K562 (cell line): ENCODE results near the gene ELMO1. TPM values are rescaled to one million over a fixed set of nuclear protein-coding genes. Genes with fewer than 3 reads are reported as not detected.

Experiments used
- ATAC-seq: fragments of 200-7000 bp; cut with Tn5 transposase; 3 replicates; pipeline ENCODE4 v1.9.1; 2020; ENCODE audit warnings: moderate library complexity
- BruUV-seq: library from RNA; stranded (reverse); fragments of 400-500 nt; replicated peaks from 2 replicates; lab custom pipeline; 2021; lab: Mats Ljungman, UMichigan
- CTCF ChIA-PET: fragments of 300-600 bp; formaldehyde crosslinking; extraction: SDS; loops from one replicate; lab custom pipeline; 2021; ENCODE audit warnings: low intra/inter-chr PET ratio; lab: Yijun Ruan, JAX
- POLR2A ChIA-PET: fragments of 300-600, 350-650 bp; sonication (Branson Sonifier 250); formaldehyde crosslinking; extraction: SDS; loops from one replicate; lab custom pipeline; 2021; ENCODE audit warnings: antibody characterized with exemption, inconsistent platforms; lab: Yijun Ruan, JAX
- DNase-seq, 4 experiments: peaks; one replicate each; pipeline versions ENCODE4 v3.0.0 to v3.0.0-alpha.2; 2011 to 2018; ENCODE audit warnings: low spot score in 3 of 4, mixed read lengths in 3 of 4; ENCODE audit errors: extremely low read depth in 1 of 4
- FAIRE-seq: peaks from 2 replicates; lab custom pipeline; 2011; peaks lifted over from hg19 to GRCh38; lab: Jason Lieb, UNC
- H2AFZ ChIP-seq: 2 replicates; pipeline ENCODE4 v1.6.0; 2011; ENCODE audit warnings: low read depth, low read length, control low read depth, inconsistent platforms
- H3K27ac ChIP-seq: fragments of 200-600 bp; 3 replicates; pipeline ENCODE4 v1.8.0; 2011; ENCODE audit warnings: low read depth, mild to moderate bottlenecking, control low read depth, inconsistent platforms, low read length, moderate library complexity, mixed read lengths; ENCODE audit errors: extremely low read depth
- H3K27me3 ChIP-seq, 2 experiments: fragments of 300-600 bp in 1 of 2; 2 replicates in 1 of 2; 3 replicates in 1 of 2; pipeline versions ENCODE4 v1.6.0 to v1.8.0; 2011; ENCODE audit warnings: inconsistent platforms in 2 of 2, low read length in 2 of 2, mild to moderate bottlenecking in 1 of 2, mixed read lengths in 1 of 2, moderate library complexity in 1 of 2; ENCODE audit not compliant: control insufficient read depth in 2 of 2, insufficient read depth in 2 of 2
- H3K36me3 ChIP-seq: fragments of 300-600 bp; 3 replicates; pipeline ENCODE4 v1.8.0; 2011; ENCODE audit warnings: mild to moderate bottlenecking, low read length, inconsistent platforms; ENCODE audit not compliant: control insufficient read depth, insufficient read depth
- H3K4me1 ChIP-seq, 2 experiments: fragments of 200-600 bp in 1 of 2; replicated peaks in 1 of 2; 2 replicates in 1 of 2; 3 replicates in 1 of 2; pipeline versions ENCODE4 v1.5.1 to v1.8.0; 2011; ENCODE audit warnings: inconsistent platforms in 2 of 2, low read length in 2 of 2, mild to moderate bottlenecking in 1 of 2, mixed read lengths in 1 of 2, moderate library complexity in 1 of 2; ENCODE audit not compliant: control insufficient read depth in 2 of 2, insufficient read depth in 2 of 2
- H3K4me2 ChIP-seq: 2 replicates; pipeline ENCODE4 v1.6.1; 2011; ENCODE audit warnings: low read length, control low read depth, inconsistent platforms, mixed read lengths; ENCODE audit not compliant: insufficient read depth
- H3K4me3 ChIP-seq: fragments of 200-600 bp; sonication (generic), shearing (Covaris generic); 2 replicates; pipeline ENCODE4 v1.5.1; 2016; ENCODE audit warnings: control low read depth, inconsistent platforms
- H3K79me2 ChIP-seq: fragments of 200-600 bp; 3 replicates; pipeline ENCODE4 v1.8.0; 2011; ENCODE audit warnings: low read length, inconsistent platforms; ENCODE audit not compliant: control insufficient read depth, insufficient read depth
- H3K9ac ChIP-seq, 2 experiments: 2 replicates each; pipeline versions ENCODE4 v1.6.0 to v1.6.1; 2011; ENCODE audit warnings: low read depth in 2 of 2, low read length in 2 of 2, control low read depth in 1 of 2, inconsistent platforms in 1 of 2, mild to moderate bottlenecking in 1 of 2, mixed read lengths in 1 of 2; ENCODE audit not compliant: insufficient read depth in 1 of 2
- H3K9me1 ChIP-seq: one replicate; pipeline ENCODE4 v1.6.0; 2011; ENCODE audit warnings: inconsistent platforms, mild to moderate bottlenecking, low read length, moderate library complexity; ENCODE audit not compliant: control insufficient read depth, insufficient read depth
- H3K9me3 ChIP-seq: replicated peaks from 2 replicates; pipeline ENCODE4 v1.5.1; 2011; ENCODE audit warnings: low read depth, low read length, inconsistent platforms; ENCODE audit not compliant: control insufficient read depth, insufficient read depth
- H4K20me1 ChIP-seq: replicated peaks from 2 replicates; pipeline ENCODE4 v1.6.1; 2011; ENCODE audit warnings: low read length, inconsistent platforms, mixed read lengths; ENCODE audit not compliant: control insufficient read depth, insufficient read depth
- ATF2 ChIP-seq: sonication (generic); formaldehyde crosslinking; IDR thresholded peaks from 2 replicates; pipeline ENCODE4 v1.8.1; 2022; ENCODE audit warnings: missing genetic modification reagents
- HNRNPH1 ChIP-seq: fragments of 200-400 bp; formaldehyde crosslinking; optimal IDR thresholded peaks from 2 replicates; pipeline ENCODE3; 2017; ENCODE audit warnings: low read depth, mild to moderate bottlenecking, low read length, moderate library complexity
- PHTF2 ChIP-seq: fragments of 250-450 bp; sonication (Bioruptor Pico); IDR thresholded peaks from 2 replicates; pipeline ENCODE4 v1.5.0; 2021; ENCODE audit warnings: mild to moderate bottlenecking
- PRPF4 ChIP-seq: fragments of 200-400 bp; formaldehyde crosslinking; IDR thresholded peaks from one replicate; pipeline ENCODE4 v1.6.1; 2017; ENCODE audit warnings: low read length, low read depth, mild to moderate bottlenecking; ENCODE audit not compliant: insufficient read depth, poor library complexity, severe bottlenecking
- PTTG1 ChIP-seq: fragments of 450-650 bp; IDR thresholded peaks from 2 replicates; pipeline ENCODE4 v1.6.1; 2016; ENCODE audit warnings: low read depth, mild to moderate bottlenecking, missing genetic modification characterization, missing compliant biosample characterization
- ZNF23 ChIP-seq: fragments of 250-450 bp; sonication (Bioruptor Pico); IDR thresholded peaks from 2 replicates; pipeline ENCODE4 v1.4.0; 2020; ENCODE audit warnings: mild to moderate bottlenecking
- ZNF280A ChIP-seq: fragments of 450-650 bp; IDR thresholded peaks from 2 replicates; pipeline ENCODE4 v1.6.1; 2018; ENCODE audit warnings: mild to moderate bottlenecking, low read depth; ENCODE audit not compliant: partially characterized antibody
- WGBS: fragments of 100-300 bp; shearing (Covaris generic); methylation state at CpG from one replicate; pipeline ENCODE4 v1.1.6; 2016; ENCODE audit warnings: low coverage, mixed read lengths; ENCODE audit not compliant: insufficient coverage; ENCODE audit errors: missing lambda C conversion rate; 5-methylcytosine and 5-hydroxymethylcytosine counted together
- in situ Hi-C: fragments of 300-500 bp; cut with MboI; formaldehyde crosslinking; loops from 4 replicates; pipeline ENCODE4 v1.15.0; 2018; ENCODE audit warnings: inconsistent platforms, mixed read lengths
- intact Hi-C: fragments of 100-400 bp; cut with micrococcal nuclease; formaldehyde crosslinking; loops from 2 replicates; pipeline ENCODE4 v1.14.2; 2022
- polyA plus RNA-seq, 8 experiments: library from polyadenylated mRNA; depleted of rRNA in 4 of 8; stranded (reverse) in 5 of 8; unstranded in 3 of 8; fragments of >200 nt; fragmentation: Nextera tagmentation in 2 of 8; fragmentation: Illumina TruSeq in 1 of 8; extraction: Ambion mirVana in 2 of 8; extraction: Trizol in 1 of 8; gene quantifications; 2 replicates each; pipeline versions ENCODE4 v1.2.1 to v1.2.3, GENCODE V29; 2011 to 2014; ENCODE audit warnings: inconsistent platforms in 1 of 8, missing spikeins in 1 of 8
- total RNA-seq, 7 experiments: library from RNA; depleted of rRNA in 6 of 7; stranded (reverse); fragments of >200 nt in 6 of 7; fragmentation: Illumina TruSeq in 2 of 7; extraction: Trizol in 2 of 7; gene quantifications; 2 replicates each; pipeline versions ENCODE4 v1.2.1 to v1.2.3, GENCODE V29; 2011 to 2021; ENCODE audit warnings: low replicate concordance in 1 of 7

ELMO1 gene
- total and polyA plus RNA-seq, 9 of the 15 experiments (the other 6 are each of a cell fraction or from before 2014, with no cell fraction given), result 0.36 to 7.2 (median 3.6) TPM

- no peak for TF ChIP-seq ATF2 (CRISPR knock-in tag)
- TF ChIP-seq ZNF23, result no peak
- TF ChIP-seq PRPF4, result no peak
- no peak for TF ChIP-seq PTTG1
- TF ChIP-seq PHTF2, result no peak
Measured at GRCh38 chr7:37282927-37283326, 165.7 kb downstream of the ELMO1 start (continued).

GRCh38 chr7:37282093-37282444 lies 166.6 kb downstream of the ELMO1 start:
- peaks cover 3 to 8% of the 10 kb centered on the region in 2 experiments; a peak in 2 of 5 replicates for H3K27me3 ChIP-seq
- H3K4me3 ChIP-seq, result no peak overlapping the region
- H4K20me1 ChIP-seq, result no peaks in the 10 kb centered on the region
- H3K9me1 ChIP-seq, result no peaks in the 10 kb centered on the region
- no peak overlapping the region for H2AFZ ChIP-seq
- ChIA-PET CTCF (no interaction called here), POLR2A (interaction anchor here (0.7 kb wide), 1 partner anchor 53 kb away, joined by 3 read pairs; no protein-coding TSS in a partner anchor)
- no peak for DNase-seq
- ATAC-seq, result no peak
- WGBS, result 2% methylated on average over 4 of the region's 4 CpGs
- TF ChIP-seq ZNF280A (no peak), HNRNPH1 (no peak)
- TF ChIP-seq, all 486 proteins: peak for 0
- intact Hi-C loops, result loop anchor here (5.0 kb wide), 3 partner anchors 70 to 550 kb away; no protein-coding TSS in a partner anchor
- Histone ChIP-seq H3K4me2 (no peak overlapping the region), H3K9ac (no peak overlapping the region), H3K9me3 (no peaks in the 10 kb centered on the region), H3K36me3 (no peaks in the 10 kb centered on the region), H3K79me2 (no peaks in the 10 kb centered on the region), H3K4me1 (no peaks in the 10 kb centered on the region), H3K27ac (no peak overlapping the region)
- no TSS peak for BruUV-seq
- FAIRE-seq, result no peak
- in situ Hi-C loops, result no loop called here
